HCT116 (cell line): ENCODE data around the gene RALGPS1. TPM values are rescaled to one million over a fixed set of nuclear protein-coding genes. Genes with fewer than 3 reads are reported as not detected.

Experiments used
- ATAC-seq: fragments of 200-7000 bp; cut with Tn5 transposase; 2 replicates; pipeline ENCODE4 v1.9.1; 2020; ENCODE audit warnings: mild to moderate bottlenecking, moderate library complexity
- BruUV-seq: library from RNA; stranded (reverse); fragments of 400-500 nt; replicated peaks from 2 replicates; lab custom pipeline; 2021; lab: Mats Ljungman, UMichigan
- CTCF ChIA-PET: fragments of 300-600 bp; sonication (Branson Sonifier 250); formaldehyde crosslinking; loops from one replicate; lab custom pipeline; 2021; ENCODE audit warnings: antibody characterized with exemption; lab: Charles Lee
- POLR2A ChIA-PET: fragments of 300-600, 350-600 bp; sonication (Branson Sonifier 250); formaldehyde crosslinking; loops from one replicate; lab custom pipeline; 2021; ENCODE audit warnings: antibody characterized with exemption; lab: Charles Lee
- RAD21 ChIA-PET, 2 experiments: fragments of 300-600 bp; sonication (Branson Sonifier 250); formaldehyde crosslinking; loops; one replicate each; lab custom pipeline; 2023; ENCODE audit warnings: low total read pairs in 2 of 2; ENCODE audit not compliant: uncharacterized antibody in 2 of 2, unreplicated experiment in 2 of 2, low non-redundant PET in 1 of 2; lab: Charles Lee
- DNase-seq: peaks from one replicate; pipeline ENCODE4 v3.0.0-alpha.2; 2010; ENCODE audit warnings: low read depth, low spot score
- H2AFZ ChIP-seq: fragments of 200-600 bp; shearing (Covaris generic), sonication (generic); 2 replicates; pipeline ENCODE4 v1.6.1; 2017; ENCODE audit warnings: low read depth, mixed run types, mixed read lengths, antibody characterized with exemption, low read length; ENCODE audit not compliant: poor library complexity, severe bottlenecking
- H3K27ac ChIP-seq: 2 replicates; pipeline ENCODE4 v1.5.1; 2012; ENCODE audit warnings: low read depth, low read length
- H3K27me3 ChIP-seq: fragments of 200-600 bp; sonication (generic); 2 replicates; pipeline ENCODE4 v1.6.1; 2016; ENCODE audit warnings: mixed run types, low read length, mixed read lengths; ENCODE audit not compliant: insufficient read depth
- H3K36me3 ChIP-seq, 2 experiments: fragments of 200-500 bp in 1 of 2; fragments of 200-600 bp in 1 of 2; sonication (Bioruptor generic) in 1 of 2; sonication (generic) in 1 of 2; 2 replicates each; pipeline versions ENCODE4 v1.5.1 to v1.6.1; 2014 to 2016; ENCODE audit warnings: low read length in 2 of 2, inconsistent platforms in 1 of 2, mixed read lengths in 1 of 2, mixed run types in 1 of 2; ENCODE audit not compliant: insufficient read depth in 2 of 2, control insufficient read depth in 1 of 2
- H3K4me1 ChIP-seq, 2 experiments: fragments of 200-600 bp in 1 of 2; sonication (generic) in 1 of 2; 2 replicates each; pipeline versions ENCODE4 v1.5.1 to v1.6.1; 2012 to 2017; ENCODE audit warnings: low read length in 2 of 2, inconsistent platforms in 1 of 2, mild to moderate bottlenecking in 1 of 2, mixed read lengths in 1 of 2, mixed run types in 1 of 2, moderate library complexity in 1 of 2; ENCODE audit not compliant: insufficient read depth in 2 of 2, control insufficient read depth in 1 of 2
- H3K4me2 ChIP-seq: fragments of 200-600 bp; sonication (generic); 2 replicates; pipeline ENCODE4 v1.6.1; 2017; ENCODE audit warnings: mixed run types, low read length, mixed read lengths
- H3K4me3 ChIP-seq, 2 experiments: fragments of 200-600 bp in 1 of 2; sonication (generic) in 1 of 2; replicated peaks in 1 of 2; 2 replicates each; pipeline ENCODE4 v1.5.1; 2011 to 2016; ENCODE audit warnings: low read length in 2 of 2, control low read depth in 1 of 2, low read depth in 1 of 2, mild to moderate bottlenecking in 1 of 2, mixed read lengths in 1 of 2, mixed run types in 1 of 2
- H3K79me2 ChIP-seq: fragments of 200-600 bp; sonication (generic); 2 replicates; pipeline ENCODE4 v1.6.1; 2017; ENCODE audit warnings: mild to moderate bottlenecking, mixed run types, low read length, moderate library complexity, mixed read lengths; ENCODE audit not compliant: insufficient read depth
- H3K9ac ChIP-seq: fragments of 200-600 bp; sonication (generic); 2 replicates; pipeline ENCODE4 v1.6.1; 2016; ENCODE audit warnings: low read length, mixed read lengths
- H3K9me2 ChIP-seq: fragments of 200-600 bp; sonication (generic), shearing (Covaris generic); 2 replicates; pipeline ENCODE4 v1.6.1; 2017; ENCODE audit warnings: mixed run types, mild to moderate bottlenecking, moderate library complexity; ENCODE audit not compliant: insufficient read depth
- H3K9me3 ChIP-seq, 2 experiments: fragments of 200-500 bp in 1 of 2; fragments of 200-600 bp in 1 of 2; sonication (Bioruptor generic) in 1 of 2; sonication (generic) in 1 of 2; 2 replicates each; pipeline ENCODE4 v1.6.1; 2014 to 2017; ENCODE audit warnings: low read length in 2 of 2, mixed read lengths in 2 of 2, inconsistent platforms in 1 of 2, low read depth in 1 of 2, mild to moderate bottlenecking in 1 of 2, mixed run types in 1 of 2, moderate library complexity in 1 of 2; ENCODE audit not compliant: control insufficient read depth in 1 of 2, insufficient read depth in 1 of 2
- H4K20me1 ChIP-seq: fragments of 200-600 bp; sonication (generic), shearing (Covaris generic); 2 replicates; pipeline ENCODE4 v1.6.1; 2017; ENCODE audit warnings: mixed run types, mild to moderate bottlenecking, moderate library complexity; ENCODE audit not compliant: insufficient read depth
- CTCF ChIP-seq, 3 experiments: fragments of 200-600 bp in 1 of 3; sonication (generic) in 1 of 3; IDR thresholded peaks in 2 of 3; conservative IDR thresholded peaks in 1 of 3; 2 replicates each; pipeline ENCODE4 v1.5.1; 2012 to 2017; ENCODE audit warnings: low read depth in 2 of 3, low read length in 2 of 3, antibody characterized with exemption in 1 of 3, borderline replicate concordance in 1 of 3, control low read depth in 1 of 3, mild to moderate bottlenecking in 1 of 3, mixed read lengths in 1 of 3, mixed run types in 1 of 3, moderate library complexity in 1 of 3; ENCODE audit not compliant: insufficient read depth in 1 of 3
- FOSL1 ChIP-seq: IDR thresholded peaks from 2 replicates; pipeline ENCODE4 v1.6.1; 2012; ENCODE audit warnings: low read depth
- JUND ChIP-seq: IDR thresholded peaks from 2 replicates; pipeline ENCODE4 v1.6.1; 2012
- MAX ChIP-seq: IDR thresholded peaks from 2 replicates; pipeline ENCODE4 v1.6.1; 2012
- YY1 ChIP-seq: IDR thresholded peaks from 2 replicates; pipeline ENCODE4 v1.6.1; 2011; ENCODE audit warnings: low read length, low read depth, moderate library complexity, mild to moderate bottlenecking; ENCODE audit not compliant: insufficient replicate concordance; ENCODE audit errors: extremely low read depth
- intact Hi-C: fragments of 100-400 bp; cut with micrococcal nuclease; formaldehyde crosslinking; loops from 2 replicates; pipeline ENCODE4 v1.10.0; 2022
- total RNA-seq: library from RNA; stranded (reverse); gene quantifications from one replicate; pipeline ENCODE4 v1.2.1, GENCODE V29; 2021; ENCODE audit not compliant: unreplicated experiment
- TF ChIP-seq, protein P1 (sequence below): IDR thresholded peaks from 2 replicates; pipeline ENCODE4 v1.6.1; 2012

Gene RALGPS1
- total RNA-seq, 1 experiment from 2014 or later = 7.6 TPM

DNA sequence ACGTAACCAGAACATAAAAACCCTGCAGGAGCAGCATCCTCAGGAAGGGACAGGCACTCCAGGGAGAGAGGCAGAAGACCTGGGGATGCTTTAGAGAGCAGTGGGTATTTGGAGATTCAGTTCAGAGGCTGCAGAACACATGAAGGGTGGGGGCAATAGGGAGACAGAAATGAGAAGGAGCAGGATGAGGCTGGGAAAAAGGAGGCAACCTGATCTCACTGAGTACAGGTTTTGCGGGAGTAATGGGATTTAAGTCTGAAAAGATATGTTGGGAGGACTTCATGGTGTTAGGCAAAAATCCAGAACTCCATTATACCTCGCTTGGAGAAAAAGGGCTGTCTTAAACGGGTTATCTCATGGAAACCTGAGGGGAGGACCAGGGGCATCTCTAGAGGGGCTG lies 308.7 kb downstream of the RALGPS1 start:
- DNase-seq = no peak
- no peak overlapping the region for H3K9ac ChIP-seq
- no peak overlapping the region for H3K27ac ChIP-seq
- H3K27me3 ChIP-seq = peaks cover 19% of the 10 kb centered on the region; the same call in 1 of the 2 replicates
- no TSS peak for BruUV-seq
- H3K4me3 ChIP-seq = no peak overlapping the region
- H4K20me1 ChIP-seq = no peaks in the 10 kb centered on the region
- no peak for TF ChIP-seq YY1
- no peak overlapping the region for H2AFZ ChIP-seq
- no peaks in the 10 kb centered on the region for H3K9me2 ChIP-seq
- H3K36me3 ChIP-seq = no peaks in the 10 kb centered on the region
- peaks cover 8 to 26% of the 10 kb centered on the region in 2 experiments; a peak in 3 of 4 replicates for H3K4me1 ChIP-seq
- no peaks in the 10 kb centered on the region for H3K9me3 ChIP-seq
- no peak for ATAC-seq
- ChIA-PET RAD21 (interaction anchor here in 1 of 2 experiments (1.3 to 1.9 kb wide), 2 partner anchors 9 to 174 kb away, joined by 5 to 6 read pairs; partner anchors contain the start of gene SLC2A8), CTCF (interaction anchor here (1.5 to 2.8 kb wide), 5 partner anchors 9 to 511 kb away, joined by 3 to 24 read pairs (median 7); partner anchors contain the start of genes SLC2A8 and TOR2A), POLR2A (interaction anchor here (1.4 kb wide), 1 partner anchor 9 kb away, joined by 5 read pairs; no protein-coding TSS in a partner anchor)
- peaks cover 4% of the 10 kb centered on the region; the same call in 1 of the 2 replicates for H3K79me2 ChIP-seq
- intact Hi-C loops = no loop called here
- peak overlapping the region; percentile 87 for H3K4me2 ChIP-seq

DNA sequence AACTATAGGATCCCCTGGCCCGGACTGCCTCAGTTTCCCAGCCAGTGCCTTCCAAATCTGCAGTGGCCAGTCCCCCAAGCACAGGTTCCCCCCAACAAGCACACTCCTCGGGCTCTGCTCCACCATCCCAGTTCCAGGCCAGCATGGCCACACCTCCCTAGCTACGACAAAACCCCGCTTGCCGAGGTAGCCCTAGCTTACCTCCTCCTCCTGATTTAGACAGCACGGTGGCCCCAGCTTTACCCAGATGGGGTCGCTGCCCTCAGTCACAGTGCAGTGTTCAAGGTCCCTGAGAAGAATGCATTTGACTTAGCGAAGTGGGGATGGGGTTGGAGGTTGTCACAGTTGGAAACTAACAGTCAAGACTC lies 309.2 kb downstream of the RALGPS1 start:
- ChIA-PET CTCF (interaction anchor here (1.3 to 2.8 kb wide), 9 partner anchors 9 to 511 kb away, joined by 3 to 24 read pairs (median 7); partner anchors contain the start of genes SLC2A8 and TOR2A), POLR2A (interaction anchor here (0.7 to 1.9 kb wide), 7 partner anchors 9 to 227 kb away, joined by 3 to 9 read pairs (median 3); partner anchors contain the start of genes LRSAM1, RPL12, SLC2A8 and ZNF79), RAD21 (interaction anchor here (1.3 to 1.9 kb wide), 3 partner anchors 9 to 173 kb away, joined by 5 to 9 read pairs (median 6); partner anchors contain the start of gene SLC2A8 (in 2 of the 2))
- no peaks in the 10 kb centered on the region for H3K36me3 ChIP-seq
- peak overlapping the region; percentile 87 for H3K4me2 ChIP-seq
- BruUV-seq = no TSS peak
- DNase-seq = no peak
- H3K27ac ChIP-seq = no peak overlapping the region
- ATAC-seq = peak; percentile 7
- H3K27me3 ChIP-seq = peaks cover 19% of the 10 kb centered on the region; the same call in 1 of the 2 replicates
- H4K20me1 ChIP-seq = no peaks in the 10 kb centered on the region
- intact Hi-C loops = loop anchor here (1.0 kb wide), 1 partner anchor 173 kb away; no protein-coding TSS in a partner anchor
- H2AFZ ChIP-seq = peak overlapping the region; percentile 72
- peak overlapping the region; percentile 33 to 56 for H3K4me3 ChIP-seq
- no peak for TF ChIP-seq JUND
- TF ChIP-seq, protein P1, sequence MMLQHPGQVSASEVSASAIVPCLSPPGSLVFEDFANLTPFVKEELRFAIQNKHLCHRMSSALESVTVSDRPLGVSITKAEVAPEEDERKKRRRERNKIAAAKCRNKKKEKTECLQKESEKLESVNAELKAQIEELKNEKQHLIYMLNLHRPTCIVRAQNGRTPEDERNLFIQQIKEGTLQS = no peak
- TF ChIP-seq CTCF (IDR thresholded peaks at IDR 0.05 in 2 of 3, conservative IDR thresholded peaks at IDR 0.05 in 1 of 3; ENCODE audit: borderline replicate concordance in 1 of 3, insufficient read depth in 1 of 3, low read depth in 2 of 3, low read length in 2 of 3) = peak in 1 of 3 experiments; percentile 27; a peak in 2 of 6 replicates
- TF ChIP-seq FOSL1 = no peak
- no peak for TF ChIP-seq MAX
- H3K9me2 ChIP-seq = no peaks in the 10 kb centered on the region
- no peaks in the 10 kb centered on the region for H3K9me3 ChIP-seq
- H3K9ac ChIP-seq = no peak overlapping the region
- H3K79me2 ChIP-seq = peaks cover 4% of the 10 kb centered on the region; the same call in 1 of the 2 replicates
- H3K4me1 ChIP-seq = peaks cover 8 to 26% of the 10 kb centered on the region in 2 experiments; a peak in 3 of 4 replicates
